CD8-positive, alpha-beta memory T cell (primary cell): ENCODE data around the gene MBL2. TPM values are rescaled to one million over a fixed set of nuclear protein-coding genes. Genes with fewer than 3 reads are reported as not detected.

Source experiments
- CTCF ChIA-PET: fragments of 350-600 bp; sonication (Branson Sonifier 250); formaldehyde crosslinking; loops from one replicate; lab custom pipeline; 2021; ENCODE audit warnings: antibody characterized with exemption; lab: Charles Lee
- POLR2A ChIA-PET: fragments of 350-600 bp; sonication (Branson Sonifier 250); formaldehyde crosslinking; loops from one replicate; lab custom pipeline; 2021; ENCODE audit warnings: antibody characterized with exemption; lab: Charles Lee
- DNase-seq, 5 donors: peaks; one replicate each; pipeline versions ENCODE4 v3.0.0 to v3.0.0-alpha.2; 2020 to 2022; ENCODE audit warnings: mixed read lengths in 1 of 5
- H3K27ac ChIP-seq: one replicate; pipeline ENCODE4 v1.7.0; 2013; ENCODE audit warnings: low read depth, mild to moderate bottlenecking, low read length, moderate library complexity
- H3K27me3 ChIP-seq: 2 replicates; pipeline ENCODE4 v1.7.0; 2013; ENCODE audit warnings: low read length, mild to moderate bottlenecking; ENCODE audit not compliant: insufficient read depth, poor library complexity, severe bottlenecking
- H3K36me3 ChIP-seq: 2 replicates; pipeline ENCODE4 v1.7.0; 2013; ENCODE audit warnings: mild to moderate bottlenecking, low read length, moderate library complexity; ENCODE audit not compliant: insufficient read depth
- H3K4me1 ChIP-seq: 2 replicates; pipeline ENCODE4 v1.7.0; 2013; ENCODE audit warnings: mild to moderate bottlenecking, low read length, moderate library complexity; ENCODE audit not compliant: insufficient read depth
- H3K4me3 ChIP-seq: 2 replicates; pipeline ENCODE4 v1.7.0; 2013; ENCODE audit warnings: mild to moderate bottlenecking, low read length
- H3K9me3 ChIP-seq: 2 replicates; pipeline ENCODE4 v1.7.0; 2013; ENCODE audit warnings: mild to moderate bottlenecking, low read length
- H3K27ac Mint-ChIP-seq, 8 donors: one replicate each; pipeline ENCODE4 v1.8.0; 2020 to 2021; ENCODE audit warnings: mixed read lengths in 8 of 8, mild to moderate bottlenecking in 6 of 8, inconsistent platforms in 3 of 8, moderate library complexity in 3 of 8
- H3K27me3 Mint-ChIP-seq, 2 donors: one replicate each; pipeline ENCODE4 v1.8.0; 2020 to 2021; ENCODE audit warnings: mixed read lengths in 2 of 2, mild to moderate bottlenecking in 1 of 2, moderate library complexity in 1 of 2
- H3K36me3 Mint-ChIP-seq, 3 donors: one replicate each; pipeline ENCODE4 v1.8.0; 2020 to 2021; ENCODE audit warnings: mixed read lengths in 3 of 3, inconsistent platforms in 1 of 3, mild to moderate bottlenecking in 1 of 3
- H3K4me1 Mint-ChIP-seq, 3 donors: one replicate each; pipeline ENCODE4 v1.8.0; 2020 to 2021; ENCODE audit warnings: mixed read lengths in 3 of 3, inconsistent platforms in 1 of 3, mild to moderate bottlenecking in 1 of 3
- H3K4me3 Mint-ChIP-seq, 7 donors: one replicate each; pipeline ENCODE4 v1.8.0; 2020 to 2021; ENCODE audit warnings: mixed read lengths in 7 of 7, mild to moderate bottlenecking in 6 of 7, moderate library complexity in 4 of 7, inconsistent platforms in 2 of 7
- H3K9me3 Mint-ChIP-seq, 5 donors: one replicate each; pipeline ENCODE4 v1.8.0; 2020 to 2022; ENCODE audit warnings: mixed read lengths in 5 of 5, mild to moderate bottlenecking in 3 of 5, moderate library complexity in 2 of 5, inconsistent platforms in 1 of 5
- polyA plus RNA-seq: library from polyadenylated mRNA; unstranded; fragments of 300-500 nt; fragmentation: Illumina TruSeq; gene quantifications from one replicate; pipeline ENCODE4 v1.2.3, GENCODE V29; 2021
- total RNA-seq, 2 experiments: library from RNA; stranded (reverse); gene quantifications; one replicate each; pipeline ENCODE4 v1.2.3, GENCODE V29; 2021

The MBL2 gene
- total and polyA plus RNA-seq, 3 experiments from 2014 or later = not detected

GRCh38 chr10:52744057-52744805, 28.4 kb downstream of the MBL2 start:
- Mint-ChIP-seq H3K4me3 (no peak overlapping the region), H3K27me3 (no peaks in the 10 kb centered on the region), H3K36me3 (no peaks in the 10 kb centered on the region), H3K9me3 (peaks cover 10 to 26% (median 14%) of the 10 kb centered on the region in 5 donors), H3K27ac (no peak overlapping the region), H3K4me1 (no peaks in the 10 kb centered on the region)
- Histone ChIP-seq H3K27ac (no peak overlapping the region), H3K36me3 (no peaks in the 10 kb centered on the region), H3K4me3 (no peak overlapping the region), H3K9me3 (no peaks in the 10 kb centered on the region), H3K27me3 (no peaks in the 10 kb centered on the region), H3K4me1 (no peaks in the 10 kb centered on the region)
- DNase-seq = no peak
- CTCF ChIA-PET = no interaction called here
- POLR2A ChIA-PET = no interaction called here

- no peak overlapping the region for H3K27ac Mint-ChIP-seq
- H3K4me1 Mint-ChIP-seq = no peaks in the 10 kb centered on the region
- H3K4me3 Mint-ChIP-seq = no peak overlapping the region
- H3K27me3 Mint-ChIP-seq = no peaks in the 10 kb centered on the region
- no peaks in the 10 kb centered on the region for H3K9me3 ChIP-seq
- DNase-seq = no peak
- H3K36me3 ChIP-seq = no peaks in the 10 kb centered on the region
- no peak overlapping the region for H3K4me3 ChIP-seq
- H3K9me3 Mint-ChIP-seq = peaks cover 7 to 24% (median 16%) of the 10 kb centered on the region in 5 donors
- H3K4me1 ChIP-seq = no peaks in the 10 kb centered on the region
- ChIA-PET CTCF (no interaction called here), POLR2A (no interaction called here)
- no peaks in the 10 kb centered on the region for H3K27me3 ChIP-seq
- H3K27ac ChIP-seq = no peak overlapping the region
- no peaks in the 10 kb centered on the region for H3K36me3 Mint-ChIP-seq
Observed at GRCh38 chr10:52742731-52743130, 29.9 kb downstream of the MBL2 start.

GRCh38 chr10:52741851-52742250, 30.7 kb downstream of the MBL2 start:
- no peak overlapping the region for H3K4me3 ChIP-seq
- H3K36me3 ChIP-seq = no peaks in the 10 kb centered on the region
- H3K9me3 Mint-ChIP-seq = peaks cover 7 to 24% (median 13%) of the 10 kb centered on the region in 5 donors
- H3K27me3 Mint-ChIP-seq = no peaks in the 10 kb centered on the region
- CTCF ChIA-PET = no interaction called here
- H3K9me3 ChIP-seq = no peaks in the 10 kb centered on the region
- H3K4me3 Mint-ChIP-seq = no peak overlapping the region
- no peak overlapping the region for H3K27ac ChIP-seq
- no peak for DNase-seq
- H3K27me3 ChIP-seq = no peaks in the 10 kb centered on the region
- H3K27ac Mint-ChIP-seq = no peak overlapping the region
- H3K36me3 Mint-ChIP-seq = no peaks in the 10 kb centered on the region
- H3K4me1 Mint-ChIP-seq = no peaks in the 10 kb centered on the region
- no peaks in the 10 kb centered on the region for H3K4me1 ChIP-seq
- POLR2A ChIA-PET = no interaction called here

GRCh38 chr10:52740913-52741675, 31.5 kb downstream of the MBL2 start:
- no peaks in the 10 kb centered on the region for H3K4me1 Mint-ChIP-seq
- no peak overlapping the region for H3K4me3 ChIP-seq
- no peak for DNase-seq
- no peaks in the 10 kb centered on the region for H3K36me3 Mint-ChIP-seq
- peaks cover 7 to 24% (median 9%) of the 10 kb centered on the region in 5 donors for H3K9me3 Mint-ChIP-seq
- H3K9me3 ChIP-seq = no peaks in the 10 kb centered on the region
- no peak overlapping the region for H3K27ac ChIP-seq
- H3K36me3 ChIP-seq = no peaks in the 10 kb centered on the region
- ChIA-PET POLR2A (no interaction called here), CTCF (no interaction called here)
- no peaks in the 10 kb centered on the region for H3K4me1 ChIP-seq
- no peaks in the 10 kb centered on the region for H3K27me3 Mint-ChIP-seq
- no peaks in the 10 kb centered on the region for H3K27me3 ChIP-seq
- no peak overlapping the region for H3K27ac Mint-ChIP-seq
- no peak overlapping the region for H3K4me3 Mint-ChIP-seq

- no peaks in the 10 kb centered on the region for H3K9me3 ChIP-seq
- no peak for DNase-seq
- Mint-ChIP-seq H3K4me3 (no peak overlapping the region), H3K4me1 (no peaks in the 10 kb centered on the region), H3K9me3 (peaks cover 5 to 20% (median 9%) of the 10 kb centered on the region in 5 donors), H3K36me3 (no peaks in the 10 kb centered on the region), H3K27me3 (no peaks in the 10 kb centered on the region), H3K27ac (peak overlapping the region in 1 of 8 donors; percentile 5)
- H3K36me3 ChIP-seq = no peaks in the 10 kb centered on the region
- ChIA-PET CTCF (no interaction called here), POLR2A (no interaction called here)
- no peaks in the 10 kb centered on the region for H3K27me3 ChIP-seq
- H3K4me3 ChIP-seq = no peak overlapping the region
- H3K4me1 ChIP-seq = no peaks in the 10 kb centered on the region
- H3K27ac ChIP-seq = no peak overlapping the region
Observed at GRCh38 chr10:52740155-52740549, 32.4 kb downstream of the MBL2 start.

GRCh38 chr10:52739380-52740154, 33.0 kb downstream of the MBL2 start:
- peak overlapping the region in 1 of 8 donors; percentile 5 for H3K27ac Mint-ChIP-seq
- CTCF ChIA-PET = no interaction called here
- no peaks in the 10 kb centered on the region for H3K27me3 ChIP-seq

GRCh38 chr10:52738951-52739350, 33.6 kb downstream of the MBL2 start:
- Mint-ChIP-seq H3K36me3 (no peaks in the 10 kb centered on the region), H3K27ac (no peak overlapping the region), H3K27me3 (no peaks in the 10 kb centered on the region), H3K4me3 (no peak overlapping the region), H3K9me3 (peaks cover 3 to 17% (median 7%) of the 10 kb centered on the region in 5 donors), H3K4me1 (no peaks in the 10 kb centered on the region)
- no peaks in the 10 kb centered on the region for H3K27me3 ChIP-seq
- H3K4me1 ChIP-seq = no peaks in the 10 kb centered on the region
- H3K27ac ChIP-seq = no peak overlapping the region
- DNase-seq = no peak
- POLR2A ChIA-PET = no interaction called here
- CTCF ChIA-PET = no interaction called here
- H3K4me3 ChIP-seq = no peak overlapping the region
- H3K36me3 ChIP-seq = no peaks in the 10 kb centered on the region
- H3K9me3 ChIP-seq = no peaks in the 10 kb centered on the region

More at GRCh38 chr10:52739380-52740154, 33.0 kb downstream of the MBL2 start:
- Histone ChIP-seq H3K27ac (no peak overlapping the region), H3K4me1 (no peaks in the 10 kb centered on the region), H3K9me3 (no peaks in the 10 kb centered on the region), H3K36me3 (no peaks in the 10 kb centered on the region), H3K4me3 (no peak overlapping the region)
- H3K36me3 Mint-ChIP-seq = no peaks in the 10 kb centered on the region
- H3K27me3 Mint-ChIP-seq = no peaks in the 10 kb centered on the region
- no peak for DNase-seq
- no peak overlapping the region for H3K4me3 Mint-ChIP-seq
- H3K4me1 Mint-ChIP-seq = no peaks in the 10 kb centered on the region
- POLR2A ChIA-PET = no interaction called here
- peaks cover 3 to 20% (median 7%) of the 10 kb centered on the region in 5 donors for H3K9me3 Mint-ChIP-seq
